GM13976 (cell line): ENCODE measurements around the gene RAD51B.

Experiments
- DNase-seq: peaks from one replicate; pipeline ENCODE4 v3.0.0; 2012; ENCODE audit warnings: low spot score
- in situ Hi-C: fragments of 300-500 bp; cut with MboI; formaldehyde crosslinking; loops from one replicate; pipeline ENCODE4 v1.12.0; 2022; ENCODE audit warnings: low sequenced_read_pairs, mixed read lengths, inconsistent platforms; ENCODE audit not compliant: unreplicated experiment
- TF ChIP-seq, protein P1 (sequence below): IDR thresholded peaks from 2 replicates; pipeline ENCODE4 v1.5.1; 2012; ENCODE audit warnings: borderline replicate concordance, mild to moderate bottlenecking; ENCODE audit not compliant: insufficient read depth; ENCODE audit errors: extremely low read depth, missing control alignments, control extremely low read depth

Gene RAD51B

DNA sequence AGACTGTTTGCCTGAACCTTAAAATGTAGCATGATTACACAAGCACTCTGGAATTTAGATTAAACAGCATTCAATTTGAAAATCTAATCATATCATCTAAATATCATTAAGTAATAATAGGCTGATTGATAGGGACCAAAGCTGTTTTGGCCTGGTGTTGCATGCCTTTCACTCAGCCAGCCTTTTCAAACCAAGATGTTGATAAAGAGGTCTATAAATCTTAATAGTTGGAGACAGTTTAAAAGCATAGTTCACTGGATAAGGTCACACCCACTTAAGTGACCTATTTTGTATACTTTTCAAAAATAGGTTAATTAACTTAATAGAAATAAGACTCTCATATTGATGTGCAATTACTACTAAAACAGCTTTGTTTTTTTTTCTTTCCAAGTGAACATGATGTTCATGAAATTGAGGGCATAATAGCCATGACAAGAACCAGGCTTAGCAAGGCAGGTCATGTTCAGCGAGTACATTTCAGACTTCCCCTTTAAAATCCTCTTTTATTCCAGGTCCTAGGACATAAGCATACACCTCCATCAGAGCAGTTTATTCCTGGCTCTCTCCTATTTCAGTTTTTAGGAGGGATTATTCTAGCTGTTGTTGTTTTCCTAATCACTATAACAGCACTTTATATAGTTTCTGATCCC lies 349.0 kb downstream of the RAD51B start:
- no peak for DNase-seq
- TF ChIP-seq, protein P1, sequence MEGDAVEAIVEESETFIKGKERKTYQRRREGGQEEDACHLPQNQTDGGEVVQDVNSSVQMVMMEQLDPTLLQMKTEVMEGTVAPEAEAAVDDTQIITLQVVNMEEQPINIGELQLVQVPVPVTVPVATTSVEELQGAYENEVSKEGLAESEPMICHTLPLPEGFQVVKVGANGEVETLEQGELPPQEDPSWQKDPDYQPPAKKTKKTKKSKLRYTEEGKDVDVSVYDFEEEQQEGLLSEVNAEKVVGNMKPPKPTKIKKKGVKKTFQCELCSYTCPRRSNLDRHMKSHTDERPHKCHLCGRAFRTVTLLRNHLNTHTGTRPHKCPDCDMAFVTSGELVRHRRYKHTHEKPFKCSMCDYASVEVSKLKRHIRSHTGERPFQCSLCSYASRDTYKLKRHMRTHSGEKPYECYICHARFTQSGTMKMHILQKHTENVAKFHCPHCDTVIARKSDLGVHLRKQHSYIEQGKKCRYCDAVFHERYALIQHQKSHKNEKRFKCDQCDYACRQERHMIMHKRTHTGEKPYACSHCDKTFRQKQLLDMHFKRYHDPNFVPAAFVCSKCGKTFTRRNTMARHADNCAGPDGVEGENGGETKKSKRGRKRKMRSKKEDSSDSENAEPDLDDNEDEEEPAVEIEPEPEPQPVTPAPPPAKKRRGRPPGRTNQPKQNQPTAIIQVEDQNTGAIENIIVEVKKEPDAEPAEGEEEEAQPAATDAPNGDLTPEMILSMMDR = no peak
- in situ Hi-C loops = no loop called here

DNA sequence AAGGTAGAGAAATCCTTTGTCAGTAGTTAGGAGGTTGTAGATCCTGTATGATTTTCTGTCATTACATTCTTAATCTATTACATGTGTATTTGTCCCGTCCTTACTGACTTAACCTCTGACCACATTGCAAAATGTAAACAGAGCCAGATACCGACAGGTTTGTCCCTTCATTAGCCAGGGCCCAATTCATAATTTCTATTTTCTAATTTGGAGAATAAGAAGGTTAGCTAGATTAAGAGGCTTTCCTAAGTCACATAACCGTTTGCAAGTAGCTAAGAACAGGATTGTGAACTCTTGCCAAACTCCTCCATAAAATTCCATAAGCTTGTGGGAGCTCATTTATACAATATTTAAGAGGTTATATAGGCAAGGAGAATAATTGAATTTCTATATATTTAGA lies 352.6 kb downstream of the RAD51B start:
- TF ChIP-seq, protein P1 = no peak
- DNase-seq = no peak
- in situ Hi-C loops = no loop called here

DNA sequence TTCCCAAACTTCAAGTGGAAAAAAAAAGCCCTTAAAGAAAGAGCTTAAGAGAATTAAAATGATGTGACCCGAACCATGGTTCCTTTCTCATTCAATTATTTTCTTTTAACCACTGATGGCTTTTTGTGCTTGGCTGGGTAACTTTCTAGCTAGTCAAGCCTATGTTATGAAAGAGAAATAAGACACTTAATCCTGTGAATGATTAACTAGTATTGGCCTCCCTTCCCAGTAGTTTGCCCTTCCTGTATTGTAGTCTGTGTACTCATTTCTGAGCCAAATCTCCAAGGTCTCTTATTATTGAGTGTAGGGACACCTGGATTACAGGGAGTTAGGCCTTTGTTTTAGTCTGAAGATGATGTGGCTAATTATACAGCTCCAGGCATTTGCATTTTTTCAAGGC lies 353.0 kb downstream of the RAD51B start:
- in situ Hi-C loops = no loop called here
- TF ChIP-seq, protein P1 = no peak
- DNase-seq = no peak

DNA sequence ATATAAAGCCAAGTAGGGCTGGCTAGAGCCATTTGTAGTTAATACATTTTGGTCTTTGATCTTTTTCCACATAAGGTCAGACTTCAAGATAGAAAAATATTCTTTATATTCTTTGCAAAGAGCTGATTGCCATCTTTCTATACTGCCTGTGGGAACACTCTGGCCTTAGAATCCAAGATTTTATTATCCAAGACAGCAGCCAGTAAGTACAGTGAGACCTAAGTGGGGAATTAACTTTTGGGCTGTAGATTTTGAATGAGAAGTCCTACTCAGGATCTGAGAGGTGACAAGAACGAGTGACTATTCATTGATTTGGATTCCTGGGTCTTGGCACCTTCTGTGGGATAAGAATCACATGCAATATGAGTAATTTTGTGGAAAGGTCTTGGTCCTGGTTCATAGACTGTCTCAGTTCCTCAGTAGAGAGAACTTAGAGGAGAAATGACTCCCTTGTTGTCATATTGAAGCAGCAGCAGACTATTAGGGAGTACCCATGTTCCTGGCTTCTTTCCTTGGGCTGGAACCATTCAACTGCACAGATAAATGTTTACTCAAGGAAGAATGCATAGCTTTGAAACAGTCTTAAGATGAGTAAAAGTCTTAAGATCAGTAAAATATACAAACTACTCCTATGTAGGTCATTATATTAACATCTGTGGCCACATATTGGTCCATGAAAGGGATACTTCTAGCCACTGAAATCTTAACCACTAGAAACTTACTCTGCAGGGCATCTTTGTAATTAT lies 353.8 kb downstream of the RAD51B start:
- TF ChIP-seq, protein P1 = no peak
- DNase-seq = no peak
- in situ Hi-C loops = no loop called here

DNA sequence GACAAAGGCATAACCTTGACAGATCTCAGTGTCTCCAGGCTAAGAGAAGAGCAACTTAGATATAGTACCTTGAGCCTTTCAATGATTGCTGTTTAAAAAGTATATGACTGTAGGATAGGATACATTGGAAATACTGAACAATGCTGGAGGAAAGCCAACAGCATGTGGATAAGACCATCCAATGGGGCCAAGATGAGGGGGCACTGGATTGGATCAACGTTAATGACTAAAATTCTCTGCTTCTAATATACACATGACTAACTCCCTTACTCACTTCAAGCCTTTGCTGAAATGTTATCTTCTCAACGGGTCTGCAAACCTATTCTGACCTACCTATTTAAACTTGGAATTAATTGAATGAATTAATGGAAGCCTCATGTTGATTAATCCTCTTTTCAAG lies 354.9 kb downstream of the RAD51B start:
- in situ Hi-C loops = no loop called here
- TF ChIP-seq, protein P1 = no peak
- DNase-seq = no peak

DNA sequence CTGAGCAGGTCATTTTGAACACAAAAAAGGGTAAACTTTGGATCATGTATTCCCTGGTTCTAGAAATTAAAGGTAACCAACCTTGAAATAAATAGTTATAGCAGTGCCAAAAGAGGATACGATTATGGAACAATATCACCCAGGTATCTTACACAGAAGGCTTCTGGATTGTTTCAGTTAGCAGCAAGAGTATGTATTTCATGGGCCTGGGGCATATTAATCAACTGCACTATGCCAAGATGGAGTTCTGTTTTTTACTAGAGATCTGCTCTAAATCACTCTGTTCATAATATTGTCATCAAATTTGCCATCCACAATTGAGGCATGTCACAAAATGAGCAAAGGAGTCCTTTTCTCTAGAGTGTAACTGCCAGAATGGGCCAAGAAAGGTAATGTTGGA lies 357.1 kb downstream of the RAD51B start:
- in situ Hi-C loops = no loop called here
- DNase-seq = no peak
- TF ChIP-seq, protein P1 = no peak

DNA sequence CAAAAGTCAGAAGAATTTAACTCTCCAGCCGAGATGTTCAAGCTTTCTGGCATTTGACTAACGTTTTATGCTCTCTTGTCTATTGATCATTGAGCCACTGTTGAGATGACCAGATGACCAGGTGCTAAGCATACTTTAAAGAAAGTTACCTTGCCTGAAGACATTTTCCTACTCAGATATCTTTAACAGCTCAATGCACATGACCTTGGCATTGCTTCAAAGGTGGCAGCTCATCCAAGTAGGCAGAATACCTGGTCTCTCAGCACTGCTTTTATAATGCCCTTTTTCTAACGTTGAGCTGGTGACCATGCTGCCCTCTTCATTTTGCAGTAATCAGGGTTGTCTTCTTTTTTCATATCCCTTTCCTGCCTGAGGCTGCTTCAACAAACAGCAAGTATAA lies 358.1 kb downstream of the RAD51B start:
- TF ChIP-seq, protein P1 = no peak
- no peak for DNase-seq
- in situ Hi-C loops = no loop called here
